HepG2 (cell line): ENCODE data around the gene PPIP5K2.

Experiments used
- AFF4 ChIP-seq: sonication (generic); formaldehyde crosslinking; IDR thresholded peaks from 2 replicates; pipeline ENCODE4 v1.4.0; 2020; ENCODE audit warnings: missing genetic modification reagents
- ATAD3A ChIP-seq: sonication (generic); formaldehyde crosslinking; IDR thresholded peaks from 2 replicates; pipeline ENCODE4 v1.4.0; 2020; ENCODE audit warnings: missing genetic modification reagents
- HDAC1 ChIP-seq: sonication (generic); formaldehyde crosslinking; IDR thresholded peaks from 2 replicates; pipeline ENCODE4 v1.5.1; 2020; ENCODE audit warnings: mild to moderate bottlenecking, missing genetic modification reagents
- NBN ChIP-seq: fragments of 450-650 bp; conservative IDR thresholded peaks from 2 replicates; pipeline ENCODE4 v1.6.1; 2017
- SNRNP70 ChIP-seq: fragments of 200-400 bp; formaldehyde crosslinking; IDR thresholded peaks from 2 replicates; pipeline ENCODE4 v1.6.1; 2017; ENCODE audit warnings: mild to moderate bottlenecking, low read depth, low read length, moderate library complexity
- ZBTB21 ChIP-seq: sonication (generic); formaldehyde crosslinking; IDR thresholded peaks from 2 replicates; pipeline ENCODE4 v1.4.0; 2020; ENCODE audit warnings: missing genetic modification reagents
- ZBTB34 ChIP-seq: sonication (generic); formaldehyde crosslinking; IDR thresholded peaks from 2 replicates; pipeline ENCODE4 v1.8.0; 2022; ENCODE audit warnings: mild to moderate bottlenecking, missing genetic modification reagents
- ZBTB7A ChIP-seq: sonication (generic); formaldehyde crosslinking; IDR thresholded peaks from 2 replicates; pipeline ENCODE4 v1.8.0; 2022; ENCODE audit warnings: mild to moderate bottlenecking, missing genetic modification reagents
- ZNF274 ChIP-seq: sonication (generic); formaldehyde crosslinking; IDR thresholded peaks from 2 replicates; pipeline ENCODE4 v1.5.1; 2020; ENCODE audit warnings: mild to moderate bottlenecking, missing genetic modification reagents
- ZNF3 ChIP-seq: IDR thresholded peaks from 2 replicates; pipeline ENCODE4 v1.7.0; 2017; ENCODE audit warnings: inconsistent platforms
- ZNF484 ChIP-seq: sonication (generic); formaldehyde crosslinking; IDR thresholded peaks from 2 replicates; pipeline ENCODE4 v1.5.1; 2020; ENCODE audit warnings: mild to moderate bottlenecking, low read depth, missing genetic modification reagents, borderline replicate concordance
- ZNF530 ChIP-seq: sonication (generic); formaldehyde crosslinking; IDR thresholded peaks from 2 replicates; pipeline ENCODE4 v1.5.0; 2020; ENCODE audit warnings: low read depth, mild to moderate bottlenecking, missing genetic modification reagents
- ZNF776 ChIP-seq: sonication (generic); formaldehyde crosslinking; IDR thresholded peaks from 2 replicates; pipeline ENCODE4 v1.4.0; 2020; ENCODE audit warnings: mild to moderate bottlenecking, missing genetic modification reagents
- ZZZ3 ChIP-seq: sonication (generic); formaldehyde crosslinking; IDR thresholded peaks from 2 replicates; pipeline ENCODE4 v1.4.0; 2020; ENCODE audit warnings: missing genetic modification reagents, mild to moderate bottlenecking, borderline replicate concordance

- TF ChIP-seq ZNF484 (no peak), HDAC1 (CRISPR knock-in tag) (no peak), ATAD3A (CRISPR knock-in tag) (no peak), ZBTB21 (CRISPR knock-in tag) (no peak), ZNF3 (no peak), SNRNP70 (no peak), ZNF776 (no peak), ZZZ3 (CRISPR knock-in tag) (no peak), ZBTB34 (CRISPR knock-in tag) (no peak), NBN (no peak), ZNF274 (CRISPR knock-in tag) (no peak), AFF4 (CRISPR knock-in tag) (no peak), ZBTB7A (no peak), ZNF530 (CRISPR knock-in tag) (no peak)
Observed at GRCh38 chr5:103119070-103119764, 884 bp upstream of the PPIP5K2 start.
